Measurements from ENCODE around the gene MYBPC1. TPM values are rescaled to one million over a fixed set of nuclear protein-coding genes. Genes with fewer than 3 reads are reported as not detected.
"Not testable (repeated sequence)": the region's sequence is repeated elsewhere in the genome, so short reads cannot be mapped to it uniquely, and the experiment has no call there.

The MYBPC1 gene
- total RNA-seq, 1 donor: not detected

DNA sequence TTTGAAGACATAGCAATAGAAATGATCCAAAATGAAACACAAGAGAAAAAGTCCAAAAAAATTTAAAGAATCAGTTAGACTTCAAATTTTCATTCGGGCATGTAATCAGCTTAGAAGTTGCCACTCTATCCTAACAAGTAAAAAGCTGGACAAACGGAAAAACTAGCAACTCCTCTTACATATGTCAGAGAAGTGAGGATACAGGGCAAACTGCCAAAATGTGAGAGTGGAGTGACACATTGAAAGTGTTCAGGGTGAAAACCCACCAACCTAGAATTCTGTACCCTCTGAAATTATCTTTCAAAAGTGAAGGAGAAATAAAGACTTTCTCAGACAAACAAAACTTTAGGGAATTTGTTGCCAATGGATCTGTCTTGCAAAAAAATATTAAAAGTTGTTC is 60.6 kb downstream of the MYBPC1 start:
- no peak for DNase-seq (ENCODE audit: insufficient read length, low spot score, missing footprints)
- Histone ChIP-seq H3K4me3 (ENCODE audit: insufficient read depth, low read length) (no peak overlapping the region), H3K36me3 (ENCODE audit: insufficient read depth, low read length) (no peaks in the 10 kb centered on the region), H3K9me3 (ENCODE audit: low read depth, low read length) (no peaks in the 10 kb centered on the region), H4K20me1 (ENCODE audit: insufficient read depth, low read length) (no peaks in the 10 kb centered on the region), H3K27me3 (ENCODE audit: insufficient read depth, low read length) (no peaks in the 10 kb centered on the region), H2AFZ (ENCODE audit: low read length) (no peak overlapping the region), H3K4me1 (ENCODE audit: insufficient read depth, low read length) (no peaks in the 10 kb centered on the region), H3K27ac (ENCODE audit: low read depth, low read length) (no peak overlapping the region), H3K4me2 (ENCODE audit: insufficient read depth, low read length) (no peak overlapping the region), H3K79me2 (ENCODE audit: insufficient read depth, low read length) (no peaks in the 10 kb centered on the region)
- TF ChIP-seq CTCF (IDR thresholded peaks at IDR 0.05; ENCODE audit: extremely low read depth, low read depth, low read length): no peak

DNA sequence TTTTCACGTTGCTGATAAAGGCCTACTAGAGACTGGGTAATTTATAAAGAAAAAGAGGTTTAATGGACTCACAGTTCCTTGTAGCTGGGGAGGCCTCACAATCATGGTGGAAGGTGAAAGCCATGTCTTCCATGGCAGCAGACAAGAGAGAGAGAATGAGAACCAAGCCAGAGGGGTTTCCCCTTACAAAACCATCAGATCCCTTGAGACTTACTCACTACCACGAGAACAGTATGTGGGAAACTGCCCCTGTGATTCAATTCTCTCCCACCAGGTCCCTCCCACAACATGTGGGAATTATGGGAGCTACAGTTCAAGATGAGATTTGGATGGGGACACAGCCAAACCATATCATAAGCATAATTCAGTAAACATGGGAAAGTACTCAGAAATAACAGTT is 65.9 kb downstream of the MYBPC1 start:
- H3K79me2 ChIP-seq (ENCODE audit: insufficient read depth, low read length); H3K4me3 ChIP-seq (ENCODE audit: insufficient read depth, low read length); H3K9me3 ChIP-seq (ENCODE audit: low read depth, low read length); H3K27ac ChIP-seq (ENCODE audit: low read depth, low read length); H3K4me1 ChIP-seq (ENCODE audit: insufficient read depth, low read length); DNase-seq (ENCODE audit: insufficient read length, low spot score, missing footprints); H4K20me1 ChIP-seq (ENCODE audit: insufficient read depth, low read length); H3K36me3 ChIP-seq (ENCODE audit: insufficient read depth, low read length); H3K4me2 ChIP-seq (ENCODE audit: insufficient read depth, low read length); H2AFZ ChIP-seq (ENCODE audit: low read length); H3K27me3 ChIP-seq (ENCODE audit: insufficient read depth, low read length): not testable (repeated sequence)

DNA sequence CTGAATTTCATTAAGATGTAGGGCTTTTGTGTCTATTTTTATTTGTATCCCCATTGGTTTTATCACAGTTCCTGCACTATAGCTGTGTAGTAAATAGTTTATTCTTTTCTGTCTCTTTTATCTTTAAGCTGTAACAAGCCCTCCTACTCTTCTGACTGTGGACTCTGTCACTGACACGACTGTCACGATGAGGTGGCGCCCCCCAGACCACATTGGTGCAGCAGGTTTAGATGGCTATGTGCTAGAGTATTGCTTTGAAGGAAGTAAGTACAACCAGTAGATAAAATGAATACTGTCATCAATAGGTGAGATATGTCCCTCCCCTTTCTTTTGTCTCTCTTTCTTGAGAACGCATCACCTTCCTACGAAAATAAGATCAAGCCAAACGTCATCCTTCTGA is 68.5 kb downstream of the MYBPC1 start:
- Histone ChIP-seq H2AFZ (ENCODE audit: low read length) (no peak overlapping the region), H3K9me3 (ENCODE audit: low read depth, low read length) (no peaks in the 10 kb centered on the region), H3K4me1 (ENCODE audit: insufficient read depth, low read length) (peaks cover 3% of the 10 kb centered on the region), H3K79me2 (ENCODE audit: insufficient read depth, low read length) (no peaks in the 10 kb centered on the region), H3K27ac (ENCODE audit: low read depth, low read length) (no peak overlapping the region), H3K4me3 (ENCODE audit: insufficient read depth, low read length) (no peak overlapping the region), H4K20me1 (ENCODE audit: insufficient read depth, low read length) (no peaks in the 10 kb centered on the region), H3K27me3 (ENCODE audit: insufficient read depth, low read length) (peaks cover 4% of the 10 kb centered on the region), H3K36me3 (ENCODE audit: insufficient read depth, low read length) (no peaks in the 10 kb centered on the region), H3K4me2 (ENCODE audit: insufficient read depth, low read length) (no peak overlapping the region)
- DNase-seq (ENCODE audit: insufficient read length, low spot score, missing footprints): no peak
- no peak for TF ChIP-seq CTCF (IDR thresholded peaks at IDR 0.05; ENCODE audit: extremely low read depth, low read depth, low read length)

GRCh38 chr12:101664992-101665391 is 70.2 kb downstream of the MYBPC1 start:
- TF ChIP-seq CTCF (IDR thresholded peaks at IDR 0.05; ENCODE audit: extremely low read depth, low read depth, low read length): no peak
- H2AFZ ChIP-seq (ENCODE audit: low read length): no peak overlapping the region
- no peak overlapping the region for H3K4me2 ChIP-seq (ENCODE audit: insufficient read depth, low read length)
- H3K27me3 ChIP-seq (ENCODE audit: insufficient read depth, low read length): peaks cover 4% of the 10 kb centered on the region
- H4K20me1 ChIP-seq (ENCODE audit: insufficient read depth, low read length): no peaks in the 10 kb centered on the region
- DNase-seq (ENCODE audit: insufficient read length, low spot score, missing footprints): no peak
- H3K36me3 ChIP-seq (ENCODE audit: insufficient read depth, low read length): no peaks in the 10 kb centered on the region
- H3K27ac ChIP-seq (ENCODE audit: low read depth, low read length): no peak overlapping the region
- H3K9me3 ChIP-seq (ENCODE audit: low read depth, low read length): no peaks in the 10 kb centered on the region
- peaks cover 3% of the 10 kb centered on the region for H3K4me1 ChIP-seq (ENCODE audit: insufficient read depth, low read length)
- no peak overlapping the region for H3K4me3 ChIP-seq (ENCODE audit: insufficient read depth, low read length)
- no peaks in the 10 kb centered on the region for H3K79me2 ChIP-seq (ENCODE audit: insufficient read depth, low read length)
